GM21381 (cell line): ENCODE results near the gene GPATCH8.
A peak's percentile ranks its signal among the peaks of the same experiment; 100 is the strongest.

ENCODE experiments used
- ATAC-seq: cut with Tn5 transposase; IDR thresholded peaks from one replicate; pipeline ENCODE4 v1.9.1; 2021; ENCODE audit warnings: mild to moderate bottlenecking, moderate library complexity; ENCODE audit not compliant: unreplicated experiment

GPATCH8 gene

DNA sequence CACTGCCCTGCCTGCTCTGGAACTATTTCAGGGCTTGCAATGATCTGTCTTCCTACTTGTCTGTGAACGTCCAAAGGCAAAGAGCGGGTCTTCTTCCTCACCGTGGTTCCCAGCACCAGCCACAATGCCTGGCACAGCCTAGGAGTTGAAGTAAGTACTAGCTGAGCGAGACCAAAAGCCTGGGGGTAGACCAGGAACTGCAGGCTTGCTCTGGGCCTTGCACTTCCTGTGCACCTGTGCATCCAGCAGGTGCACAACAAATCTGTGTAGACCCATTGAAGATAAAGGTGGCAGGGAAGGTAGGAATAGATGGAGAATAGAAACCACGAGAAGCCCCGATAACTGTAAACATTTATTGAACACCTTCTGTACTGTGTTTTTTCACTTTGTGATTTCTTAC, 144.2 kb downstream of the GPATCH8 start:
- ATAC-seq, result no peak

DNA sequence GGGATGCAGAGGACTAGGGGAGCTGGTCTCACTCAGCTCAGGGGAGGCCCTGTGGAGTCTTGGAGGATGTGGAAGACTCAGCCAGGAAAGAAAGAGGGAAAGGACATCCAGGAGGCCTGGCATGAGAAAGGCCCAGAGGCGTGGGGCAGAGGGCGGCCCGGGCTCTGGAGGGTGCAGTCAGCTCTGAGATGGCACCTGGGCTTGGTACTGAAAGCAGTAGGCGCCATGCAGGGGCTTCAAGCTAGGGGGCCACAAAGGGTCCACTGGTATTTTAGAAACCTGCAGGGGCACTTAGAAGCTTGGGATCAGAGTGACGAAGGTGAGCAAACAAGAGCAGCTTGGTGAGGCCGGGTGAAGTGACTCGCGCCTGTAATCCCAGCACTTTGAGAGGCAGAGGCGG, 145.1 kb downstream of the GPATCH8 start:
- ATAC-seq, result no peak

DNA sequence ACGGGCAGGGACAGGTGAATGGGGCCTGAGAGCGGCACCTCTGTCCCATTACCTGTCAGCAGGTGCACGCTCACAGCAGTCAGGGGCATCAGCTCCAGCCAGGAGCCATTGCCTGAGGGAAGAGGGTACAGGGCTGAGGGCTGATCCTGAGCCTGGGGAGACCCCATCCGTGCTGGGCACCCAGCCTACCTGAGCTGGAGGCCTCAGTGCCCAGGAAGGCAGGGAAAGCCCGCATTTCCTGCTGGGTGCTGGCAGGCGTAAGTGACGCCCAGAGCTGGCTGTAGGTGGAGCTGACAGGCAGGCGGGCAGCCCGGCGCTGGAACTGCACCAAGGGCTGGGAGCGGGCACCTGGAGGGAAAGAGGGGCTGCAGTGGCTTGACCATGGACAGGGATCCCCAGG, 147.0 kb downstream of the GPATCH8 start:
- ATAC-seq, result no peak

DNA sequence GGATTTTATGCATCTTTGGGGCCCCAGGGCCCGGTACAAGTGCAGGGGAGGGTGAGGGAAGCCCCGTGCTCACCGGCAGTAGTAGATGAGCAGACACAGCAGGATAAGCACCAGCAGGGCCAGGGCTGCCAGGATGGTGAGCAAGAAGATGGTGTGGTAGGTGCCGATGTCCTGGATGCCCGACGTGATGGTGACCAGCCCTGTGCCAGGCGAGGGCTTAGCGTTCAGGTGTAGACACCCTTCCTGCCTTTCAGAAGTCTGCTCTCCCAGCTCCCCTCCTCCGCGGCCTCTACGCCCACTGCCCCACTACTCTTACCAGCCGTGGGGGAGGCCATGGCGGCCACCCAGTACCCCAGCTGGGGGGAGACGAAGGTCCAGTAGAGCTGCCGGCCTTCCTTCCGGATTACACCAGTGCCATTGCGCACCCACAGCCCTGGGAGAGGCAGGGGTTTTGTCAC, 147.5 kb downstream of the GPATCH8 start:
- ATAC-seq, result no peak

DNA sequence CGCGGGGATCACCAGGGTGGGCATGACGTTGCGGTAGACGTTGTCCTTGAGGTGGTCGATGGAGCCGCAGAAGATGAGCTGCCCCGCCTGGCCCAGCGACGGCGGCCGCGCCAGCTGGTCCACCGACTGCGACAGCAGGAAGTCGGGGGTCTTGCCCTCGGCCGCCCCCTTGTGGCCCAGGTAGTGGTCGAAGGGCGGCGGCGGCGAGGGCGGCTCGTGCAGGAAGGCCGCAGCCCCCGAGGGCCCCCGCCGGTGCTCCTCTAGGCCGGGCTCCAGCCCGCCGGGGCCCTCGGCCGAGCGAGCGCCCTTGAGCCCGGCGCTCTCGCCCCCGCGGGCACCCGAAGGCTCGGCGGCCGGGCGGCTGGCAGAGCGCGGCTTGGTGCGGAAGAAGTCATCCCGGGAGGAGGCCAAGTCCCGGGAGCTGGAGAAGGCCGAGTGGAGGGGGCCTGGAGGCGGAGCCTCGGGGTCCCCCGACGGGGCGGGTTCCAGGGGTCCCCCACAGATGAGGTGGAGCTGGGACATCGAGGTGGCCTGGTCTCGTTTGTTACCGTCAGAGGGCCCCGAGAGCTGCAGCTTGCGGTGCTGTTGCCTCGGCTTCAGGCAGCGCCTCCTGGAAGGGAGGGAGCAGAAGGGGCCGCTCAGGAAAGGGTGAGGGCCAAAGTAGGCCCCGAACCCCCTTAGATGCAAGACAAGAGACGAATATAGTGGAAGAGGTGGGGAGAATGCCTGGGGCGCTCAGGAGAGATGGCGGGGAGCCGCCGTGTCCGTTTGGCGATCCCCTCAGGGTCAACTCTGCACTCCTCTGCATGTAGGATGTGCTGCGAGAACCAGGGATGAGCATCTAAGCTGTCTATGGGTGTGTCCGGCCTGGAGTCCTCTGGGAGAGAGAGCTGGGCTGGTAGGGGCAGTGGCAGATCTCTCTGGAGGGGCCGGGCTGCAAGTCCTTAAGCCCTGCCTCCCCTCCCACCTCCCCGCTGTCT, 148.3 kb downstream of the GPATCH8 start:
- no peak for ATAC-seq

DNA sequence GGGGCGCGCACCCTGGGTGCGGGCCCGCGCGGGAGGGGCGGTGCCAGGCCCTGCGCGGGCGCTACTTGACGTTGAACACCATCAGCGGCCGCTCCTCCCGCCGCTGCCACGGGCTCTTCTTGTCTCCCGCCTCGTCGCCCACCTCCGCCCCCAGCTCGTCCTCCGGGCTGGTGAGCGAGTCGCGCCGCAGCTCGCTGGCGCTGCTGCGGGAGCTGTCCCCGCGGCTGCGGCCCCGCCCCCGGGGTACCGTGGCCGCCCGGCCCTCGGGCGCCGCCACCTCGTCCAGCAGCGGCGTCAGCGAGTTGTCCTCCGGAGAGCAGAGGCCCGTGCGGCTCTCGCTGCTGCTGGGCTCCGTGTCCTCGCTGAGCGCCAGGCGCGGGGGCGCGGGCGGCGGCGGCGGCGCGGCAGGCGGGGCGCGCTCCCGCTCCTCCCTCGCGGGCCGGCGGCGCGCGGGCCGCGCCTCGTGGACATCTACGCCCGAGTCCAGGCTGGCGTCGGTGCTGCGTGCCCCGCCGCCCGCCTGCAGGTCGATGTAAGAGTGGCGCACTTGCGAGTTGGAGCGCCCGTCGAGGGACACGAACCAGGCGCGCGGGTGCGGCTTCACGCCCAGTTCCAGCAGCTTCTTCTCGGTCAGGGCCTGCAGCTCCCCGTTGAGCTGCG, 149.4 kb downstream of the GPATCH8 start:
- ATAC-seq, result no peak

DNA sequence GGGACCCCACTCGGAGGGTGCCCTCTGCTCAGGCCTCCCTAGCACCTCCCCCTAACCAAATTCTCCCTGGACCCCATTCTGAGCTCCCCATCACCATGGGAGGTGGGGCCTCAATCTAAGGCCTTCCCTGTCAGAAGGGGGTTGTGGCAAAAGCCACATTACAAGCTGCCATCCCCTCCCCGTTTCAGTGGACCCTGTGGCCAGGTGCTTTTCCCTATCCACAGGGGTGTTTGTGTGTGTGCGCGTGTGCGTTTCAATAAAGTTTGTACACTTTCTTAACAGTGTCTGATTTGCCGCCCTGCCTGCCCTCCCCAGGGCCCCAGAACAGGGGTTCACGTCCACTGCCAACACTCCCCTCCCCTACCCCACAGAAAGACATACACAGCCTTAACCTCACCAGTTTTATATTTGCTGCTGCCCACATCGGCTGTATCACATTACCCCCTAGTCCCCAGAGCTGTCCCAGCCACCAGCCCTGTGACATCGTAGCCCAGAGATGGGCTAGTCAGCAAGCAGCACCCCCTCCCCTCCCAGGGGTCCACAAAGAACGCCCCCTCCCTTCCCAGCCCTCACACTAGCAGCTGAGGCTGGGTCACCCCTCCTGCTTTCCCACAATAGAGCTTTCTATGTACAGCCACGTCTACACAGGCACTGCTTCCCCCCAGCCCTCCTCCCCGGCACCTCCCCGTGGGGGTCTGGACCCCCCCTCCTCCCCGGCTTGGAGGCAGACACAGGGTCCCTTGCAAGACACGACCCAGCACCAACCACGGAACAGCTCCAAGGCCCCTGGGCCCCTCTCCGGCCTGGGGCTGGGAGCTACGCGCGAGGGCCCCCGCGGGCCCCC, 150.2 kb downstream of the GPATCH8 start:
- no peak for ATAC-seq

DNA sequence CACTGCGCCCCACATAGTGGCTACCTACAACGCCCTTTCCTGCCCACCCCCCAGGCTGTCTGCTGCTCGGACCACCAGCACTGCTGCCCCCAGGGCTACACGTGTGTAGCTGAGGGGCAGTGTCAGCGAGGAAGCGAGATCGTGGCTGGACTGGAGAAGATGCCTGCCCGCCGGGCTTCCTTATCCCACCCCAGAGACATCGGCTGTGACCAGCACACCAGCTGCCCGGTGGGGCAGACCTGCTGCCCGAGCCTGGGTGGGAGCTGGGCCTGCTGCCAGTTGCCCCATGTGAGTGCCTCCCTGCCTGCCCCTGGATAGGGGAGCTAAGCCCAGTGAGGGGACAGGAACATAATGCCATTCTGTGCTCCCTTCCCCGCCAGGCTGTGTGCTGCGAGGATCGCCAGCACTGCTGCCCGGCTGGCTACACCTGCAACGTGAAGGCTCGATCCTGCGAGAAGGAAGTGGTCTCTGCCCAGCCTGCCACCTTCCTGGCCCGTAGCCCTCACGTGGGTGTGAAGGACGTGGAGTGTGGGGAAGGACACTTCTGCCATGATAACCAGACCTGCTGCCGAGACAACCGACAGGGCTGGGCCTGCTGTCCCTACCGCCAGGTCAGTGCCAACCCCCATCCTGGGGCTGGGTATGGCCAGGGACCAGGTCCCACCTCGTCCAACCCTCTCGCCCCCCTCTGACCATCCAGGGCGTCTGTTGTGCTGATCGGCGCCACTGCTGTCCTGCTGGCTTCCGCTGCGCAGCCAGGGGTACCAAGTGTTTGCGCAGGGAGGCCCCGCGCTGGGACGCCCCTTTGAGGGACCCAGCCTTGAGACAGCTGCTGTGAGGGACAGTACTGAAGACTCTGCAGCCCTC, 151.0 kb downstream of the GPATCH8 start:
- no peak for ATAC-seq

DNA sequence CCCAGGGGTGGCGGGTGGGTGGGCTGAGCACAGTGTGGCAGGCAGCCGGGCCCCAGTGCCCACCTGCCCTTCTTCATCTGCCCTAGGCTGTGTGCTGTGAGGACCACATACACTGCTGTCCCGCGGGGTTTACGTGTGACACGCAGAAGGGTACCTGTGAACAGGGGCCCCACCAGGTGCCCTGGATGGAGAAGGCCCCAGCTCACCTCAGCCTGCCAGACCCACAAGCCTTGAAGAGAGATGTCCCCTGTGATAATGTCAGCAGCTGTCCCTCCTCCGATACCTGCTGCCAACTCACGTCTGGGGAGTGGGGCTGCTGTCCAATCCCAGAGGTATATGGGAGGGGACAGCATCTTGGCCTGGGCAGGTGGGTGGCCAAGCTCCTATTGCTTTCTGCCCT, 151.7 kb downstream of the GPATCH8 start:
- no peak for ATAC-seq

DNA sequence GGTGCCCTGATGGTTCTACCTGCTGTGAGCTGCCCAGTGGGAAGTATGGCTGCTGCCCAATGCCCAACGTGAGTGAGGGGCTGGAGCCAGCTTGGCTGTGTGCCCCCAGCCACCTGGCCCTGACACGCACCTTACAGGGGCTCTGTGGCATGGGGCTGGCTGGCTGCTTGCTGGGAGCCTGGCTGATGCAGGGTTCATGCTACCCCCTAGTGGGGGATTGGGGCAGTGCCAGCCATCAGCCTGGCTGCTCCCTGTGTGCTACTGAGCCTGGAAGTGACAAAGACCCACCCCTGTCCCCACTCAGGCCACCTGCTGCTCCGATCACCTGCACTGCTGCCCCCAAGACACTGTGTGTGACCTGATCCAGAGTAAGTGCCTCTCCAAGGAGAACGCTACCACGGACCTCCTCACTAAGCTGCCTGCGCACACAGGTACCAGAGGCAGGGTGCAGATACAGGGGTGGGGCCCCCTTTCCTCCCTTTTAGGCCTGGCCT, 152.4 kb downstream of the GPATCH8 start:
- no peak for ATAC-seq

DNA sequence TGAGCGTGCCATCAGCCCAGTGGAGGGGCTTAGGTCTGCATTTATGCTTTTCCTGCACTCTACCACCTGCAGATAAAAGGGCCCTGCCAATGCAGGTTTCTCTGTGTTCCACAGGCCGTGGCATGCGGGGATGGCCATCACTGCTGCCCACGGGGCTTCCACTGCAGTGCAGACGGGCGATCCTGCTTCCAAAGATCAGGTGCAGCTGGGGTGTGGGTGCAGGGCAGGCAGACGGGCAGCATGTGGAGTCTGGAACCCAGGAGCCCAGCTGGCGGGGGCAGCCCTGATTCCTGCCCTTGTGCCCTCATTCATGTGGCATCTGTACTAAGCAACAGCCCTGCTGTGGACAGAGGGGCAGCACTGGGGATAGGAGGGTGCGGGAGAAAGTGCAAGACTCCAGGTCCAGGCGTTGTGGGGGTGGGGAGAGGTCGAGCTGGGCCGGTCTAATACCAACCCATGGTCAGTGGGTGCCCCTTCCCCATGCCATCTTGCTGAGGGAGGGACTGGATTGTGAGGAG, 153.6 kb downstream of the GPATCH8 start:
- ATAC-seq, result no peak

DNA sequence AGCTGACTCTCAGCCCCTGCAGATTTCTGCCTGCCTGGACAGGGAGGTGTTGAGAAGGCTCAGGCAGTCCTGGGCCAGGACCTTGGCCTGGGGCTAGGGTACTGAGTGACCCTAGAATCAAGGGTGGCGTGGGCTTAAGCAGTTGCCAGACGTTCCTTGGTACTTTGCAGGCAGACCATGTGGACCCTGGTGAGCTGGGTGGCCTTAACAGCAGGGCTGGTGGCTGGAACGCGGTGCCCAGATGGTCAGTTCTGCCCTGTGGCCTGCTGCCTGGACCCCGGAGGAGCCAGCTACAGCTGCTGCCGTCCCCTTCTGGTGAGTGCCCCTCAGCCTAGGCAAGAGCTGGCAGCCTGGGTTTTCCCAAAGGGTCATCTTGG, 154.2 kb downstream of the GPATCH8 start:
- ATAC-seq, result no peak

DNA sequence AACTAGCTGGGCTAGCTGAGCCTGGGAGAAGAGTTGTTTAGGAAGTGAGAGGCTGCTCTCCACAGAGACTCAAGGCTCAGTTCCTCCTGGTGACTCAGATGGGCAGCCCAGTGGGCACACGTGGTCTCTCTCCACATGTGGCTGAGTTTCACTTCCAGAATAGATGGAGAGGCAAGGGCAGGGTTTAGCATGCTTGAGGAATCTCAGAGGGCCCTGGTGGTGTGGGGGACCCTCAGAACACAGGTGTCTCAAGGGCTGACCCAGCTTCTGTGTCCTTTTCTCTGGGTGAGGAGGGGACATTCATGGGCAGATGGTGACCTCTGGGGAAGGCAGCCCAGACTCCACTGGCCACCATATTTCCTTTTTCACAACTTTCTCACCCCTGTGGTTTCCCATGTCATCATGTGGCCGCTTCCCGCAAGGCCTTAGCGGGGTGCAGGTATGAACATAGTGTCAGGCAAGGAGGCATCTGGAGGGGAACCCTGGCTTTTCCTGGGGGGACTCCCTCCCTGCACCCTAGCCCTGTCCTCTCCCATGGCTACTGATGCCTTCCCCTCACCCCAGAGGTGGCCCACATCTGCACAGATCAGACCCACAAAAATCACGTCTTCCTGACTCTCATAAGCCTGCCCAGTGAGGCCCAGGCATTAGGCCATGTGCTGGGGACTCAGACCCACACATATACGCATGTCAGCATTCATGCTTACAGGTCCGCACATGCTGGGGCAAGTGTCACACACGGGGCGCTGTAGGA, 154.8 kb downstream of the GPATCH8 start:
- peak; percentile 42 for ATAC-seq
